H9 (cell line): ENCODE measurements around the gene RBMS3. TPM values are rescaled to one million over a fixed set of nuclear protein-coding genes. Genes with fewer than 3 reads are reported as not detected.

Source experiments
- DNase-seq: peaks from one replicate; pipeline ENCODE4 v3.0.0-alpha.2; 2017
- H2AFZ ChIP-seq: one replicate; pipeline ENCODE4 v1.6.1; 2013; ENCODE audit warnings: mild to moderate bottlenecking, low read length, control low read depth, moderate library complexity
- H2AK5ac ChIP-seq: 2 replicates; pipeline ENCODE4 v1.6.1; 2013; ENCODE audit warnings: low read length, control low read depth, mixed read lengths; ENCODE audit not compliant: insufficient read length
- H2BK120ac ChIP-seq: one replicate; pipeline ENCODE4 v1.6.1; 2013; ENCODE audit warnings: low read depth, mild to moderate bottlenecking, low read length, control low read depth, inconsistent platforms; ENCODE audit not compliant: poor library complexity, severe bottlenecking
- H2BK12ac ChIP-seq: 2 replicates; pipeline ENCODE4 v1.6.1; 2013; ENCODE audit warnings: low read length, control low read depth, mixed read lengths, low read depth; ENCODE audit not compliant: insufficient read length
- H2BK15ac ChIP-seq: 2 replicates; pipeline ENCODE4 v1.6.1; 2013; ENCODE audit warnings: low read depth, low read length, control low read depth
- H2BK20ac ChIP-seq: one replicate; pipeline ENCODE4 v1.6.1; 2013; ENCODE audit warnings: low read depth, mild to moderate bottlenecking, low read length, control low read depth, inconsistent platforms; ENCODE audit not compliant: poor library complexity, severe bottlenecking
- H2BK5ac ChIP-seq: 2 replicates; pipeline ENCODE4 v1.6.1; 2013; ENCODE audit warnings: low read length, control low read depth, mixed read lengths; ENCODE audit not compliant: insufficient read length
- H3K14ac ChIP-seq: 2 replicates; pipeline ENCODE4 v1.6.1; 2013; ENCODE audit warnings: low read length, control low read depth; ENCODE audit not compliant: insufficient read depth
- H3K18ac ChIP-seq: 2 replicates; pipeline ENCODE4 v1.6.1; 2013; ENCODE audit warnings: low read depth, mild to moderate bottlenecking, mixed read lengths, low read length, control low read depth; ENCODE audit not compliant: insufficient read length
- H3K23ac ChIP-seq: 2 replicates; pipeline ENCODE4 v1.6.1; 2013; ENCODE audit warnings: low read length, control low read depth, mixed read lengths, low read depth; ENCODE audit not compliant: insufficient read length
- H3K23me2 ChIP-seq: 2 replicates; pipeline ENCODE4 v1.6.1; 2013; ENCODE audit warnings: low read depth, mild to moderate bottlenecking, mixed read lengths, low read length, control low read depth; ENCODE audit not compliant: insufficient read length, poor library complexity, severe bottlenecking
- H3K27ac ChIP-seq: 2 replicates; pipeline ENCODE4 v1.5.1; 2013; ENCODE audit warnings: low read length, control low read depth, mixed read lengths, low read depth; ENCODE audit not compliant: insufficient read length
- H3K27me3 ChIP-seq: 2 replicates; pipeline ENCODE4 v1.6.1; 2013; ENCODE audit warnings: low read length, control low read depth, inconsistent platforms; ENCODE audit not compliant: insufficient read depth
- H3K4ac ChIP-seq: 2 replicates; pipeline ENCODE4 v1.6.1; 2013; ENCODE audit warnings: low read depth, mild to moderate bottlenecking, control low read depth, inconsistent platforms, low read length, moderate library complexity
- H3K4me1 ChIP-seq: 2 replicates; pipeline ENCODE4 v1.6.1; 2013; ENCODE audit warnings: low read length, control low read depth, inconsistent platforms; ENCODE audit not compliant: insufficient read depth
- H3K4me2 ChIP-seq: 2 replicates; pipeline ENCODE4 v1.6.1; 2013; ENCODE audit warnings: low read length, control low read depth, mixed read lengths; ENCODE audit not compliant: insufficient read length, insufficient read depth
- H3K56ac ChIP-seq: 2 replicates; pipeline ENCODE4 v1.6.1; 2013; ENCODE audit warnings: low read depth, mild to moderate bottlenecking, mixed read lengths, low read length, control low read depth; ENCODE audit not compliant: insufficient read length
- H3K79me1 ChIP-seq: 2 replicates; pipeline ENCODE4 v1.6.1; 2013; ENCODE audit warnings: low read depth, mild to moderate bottlenecking, moderate library complexity, low read length, control low read depth, inconsistent platforms; ENCODE audit not compliant: insufficient read depth, poor library complexity, severe bottlenecking
- H3K79me2 ChIP-seq: 2 replicates; pipeline ENCODE4 v1.6.1; 2013; ENCODE audit warnings: low read length, control low read depth, inconsistent platforms; ENCODE audit not compliant: insufficient read depth
- H3K9ac ChIP-seq: 2 replicates; pipeline ENCODE4 v1.6.1; 2013; ENCODE audit warnings: low read length, control low read depth, mixed read lengths; ENCODE audit not compliant: insufficient read length; ENCODE audit errors: extremely low read depth
- H3K9me3 ChIP-seq: one replicate; pipeline ENCODE4 v1.6.1; 2013; ENCODE audit warnings: low read depth, low read length, inconsistent platforms; ENCODE audit not compliant: control insufficient read depth
- H3T11ph ChIP-seq: one replicate; pipeline ENCODE4 v1.6.1; 2013; ENCODE audit warnings: mild to moderate bottlenecking, low read length, control low read depth, inconsistent platforms
- H4K20me1 ChIP-seq: one replicate; pipeline ENCODE4 v1.6.1; 2013; ENCODE audit not compliant: control insufficient read depth, insufficient read length, insufficient read depth
- H4K5ac ChIP-seq: 2 replicates; pipeline ENCODE4 v1.6.1; 2013; ENCODE audit warnings: low read depth, mild to moderate bottlenecking, mixed read lengths, low read length, control low read depth; ENCODE audit not compliant: insufficient read length
- H4K8ac ChIP-seq: replicated peaks from 2 replicates; pipeline ENCODE4 v1.6.1; 2013; ENCODE audit warnings: low read length, control low read depth, mixed read lengths, low read depth; ENCODE audit not compliant: insufficient read length
- H4K91ac ChIP-seq: 2 replicates; pipeline ENCODE4 v1.6.1; 2013; ENCODE audit warnings: low read depth, mild to moderate bottlenecking, moderate library complexity, mixed read lengths, low read length, control low read depth; ENCODE audit not compliant: insufficient read length
- H3K27ac Mint-ChIP-seq, 3 experiments: 2 replicates in 2 of 3; 3 replicates in 1 of 3; pipeline ENCODE4 v1.8.0; 2020 to 2021; ENCODE audit warnings: mixed read lengths in 3 of 3, mild to moderate bottlenecking in 1 of 3, moderate library complexity in 1 of 3
- H3K27me3 Mint-ChIP-seq: 2 replicates; pipeline ENCODE4 v1.8.0; 2021; ENCODE audit warnings: low read depth, mild to moderate bottlenecking, moderate library complexity, mixed read lengths
- H3K36me3 Mint-ChIP-seq, 3 experiments: 2 replicates in 2 of 3; 3 replicates in 1 of 3; pipeline ENCODE4 v1.8.0; 2020 to 2021; ENCODE audit warnings: low read depth in 3 of 3, mixed read lengths in 3 of 3; ENCODE audit not compliant: insufficient read depth in 1 of 3
- H3K4me1 Mint-ChIP-seq, 2 experiments: 2 replicates each; pipeline ENCODE4 v1.8.0; 2020; ENCODE audit warnings: mixed read lengths in 2 of 2
- H3K4me3 Mint-ChIP-seq, 2 experiments: 2 replicates in 1 of 2; 3 replicates in 1 of 2; pipeline ENCODE4 v1.8.0; 2020 to 2021; ENCODE audit warnings: mild to moderate bottlenecking in 2 of 2, mixed read lengths in 2 of 2, moderate library complexity in 1 of 2
- H3K9me3 Mint-ChIP-seq, 2 experiments: 2 replicates in 1 of 2; 3 replicates in 1 of 2; pipeline ENCODE4 v1.8.0; 2020; ENCODE audit warnings: mild to moderate bottlenecking in 2 of 2, mixed read lengths in 2 of 2, moderate library complexity in 1 of 2
- CTCF ChIP-seq: fragments of 200-600 bp; sonication (generic); conservative IDR thresholded peaks from 3 replicates; pipeline ENCODE4 v1.8.0; 2021; ENCODE audit warnings: antibody characterized with exemption, mild to moderate bottlenecking
- WGBS: extraction: QIAGEN DNeasy Blood & Tissue Kit; methylation state at CpG from one replicate; pipeline ENCODE4 v1.1.7; 2013; ENCODE audit warnings: missing lambda C conversion rate, low lambda C conversion rate, mixed read lengths; ENCODE audit not compliant: insufficient read length; ENCODE audit errors: extremely low coverage; 5-methylcytosine and 5-hydroxymethylcytosine counted together
- total RNA-seq: library from RNA; stranded (reverse); gene quantifications from 2 replicates; pipeline ENCODE4 v1.2.1, GENCODE V29; 2021

RBMS3 gene
- total RNA-seq, 1 experiment from 2014 or later, result 8.1 TPM

GRCh38 chr3:30024466-30024865 is 743.6 kb downstream of the RBMS3 start:
- Histone ChIP-seq H3K23me2 (no peaks in the 10 kb centered on the region), H2BK12ac (no peak overlapping the region), H3K27ac (no peak overlapping the region), H2AFZ (no peak overlapping the region), H3K14ac (no peak overlapping the region), H3T11ph (no peak overlapping the region), H2BK15ac (no peak overlapping the region), H2BK5ac (no peak overlapping the region), H3K27me3 (no peaks in the 10 kb centered on the region), H3K9ac (no peak overlapping the region), H3K4me1 (no peaks in the 10 kb centered on the region), H4K20me1 (no peaks in the 10 kb centered on the region), H4K91ac (no peak overlapping the region), H2AK5ac (no peak overlapping the region), H4K8ac (no peak overlapping the region), H3K23ac (no peak overlapping the region), H3K79me2 (no peaks in the 10 kb centered on the region), H4K5ac (no peak overlapping the region), H3K4ac (no peak overlapping the region), H3K4me2 (no peak overlapping the region), H3K56ac (no peak overlapping the region), H3K79me1 (no peaks in the 10 kb centered on the region), H2BK20ac (no peak overlapping the region), H2BK120ac (no peak overlapping the region), H3K18ac (no peak overlapping the region), H3K9me3 (no peaks in the 10 kb centered on the region)
- no peaks in the 10 kb centered on the region for H3K36me3 Mint-ChIP-seq
- no peaks in the 10 kb centered on the region for H3K9me3 Mint-ChIP-seq
- TF ChIP-seq CTCF, result no peak
- DNase-seq, result no peak
- H3K4me1 Mint-ChIP-seq, result no peaks in the 10 kb centered on the region
- no peak overlapping the region for H3K4me3 Mint-ChIP-seq
- no peak overlapping the region for H3K27ac Mint-ChIP-seq
- no CpG with 5 or more reads among the region's 4 CpGs for WGBS
- no peaks in the 10 kb centered on the region for H3K27me3 Mint-ChIP-seq
